Articular chondrocyte of knee joint (primary cell): ENCODE data around the gene SOX5. TPM values are rescaled to one million over a fixed set of nuclear protein-coding genes. Genes with fewer than 3 reads are reported as not detected.

Source experiments
- total RNA-seq: library from RNA; depleted of rRNA; stranded (reverse); fragments of >200 nt; gene quantifications from 2 replicates; pipeline ENCODE4 v1.2.3, GENCODE V29; 2012

SOX5 gene
- 72.3 and 86.2 TPM in 2 replicates for total RNA-seq

DNA sequence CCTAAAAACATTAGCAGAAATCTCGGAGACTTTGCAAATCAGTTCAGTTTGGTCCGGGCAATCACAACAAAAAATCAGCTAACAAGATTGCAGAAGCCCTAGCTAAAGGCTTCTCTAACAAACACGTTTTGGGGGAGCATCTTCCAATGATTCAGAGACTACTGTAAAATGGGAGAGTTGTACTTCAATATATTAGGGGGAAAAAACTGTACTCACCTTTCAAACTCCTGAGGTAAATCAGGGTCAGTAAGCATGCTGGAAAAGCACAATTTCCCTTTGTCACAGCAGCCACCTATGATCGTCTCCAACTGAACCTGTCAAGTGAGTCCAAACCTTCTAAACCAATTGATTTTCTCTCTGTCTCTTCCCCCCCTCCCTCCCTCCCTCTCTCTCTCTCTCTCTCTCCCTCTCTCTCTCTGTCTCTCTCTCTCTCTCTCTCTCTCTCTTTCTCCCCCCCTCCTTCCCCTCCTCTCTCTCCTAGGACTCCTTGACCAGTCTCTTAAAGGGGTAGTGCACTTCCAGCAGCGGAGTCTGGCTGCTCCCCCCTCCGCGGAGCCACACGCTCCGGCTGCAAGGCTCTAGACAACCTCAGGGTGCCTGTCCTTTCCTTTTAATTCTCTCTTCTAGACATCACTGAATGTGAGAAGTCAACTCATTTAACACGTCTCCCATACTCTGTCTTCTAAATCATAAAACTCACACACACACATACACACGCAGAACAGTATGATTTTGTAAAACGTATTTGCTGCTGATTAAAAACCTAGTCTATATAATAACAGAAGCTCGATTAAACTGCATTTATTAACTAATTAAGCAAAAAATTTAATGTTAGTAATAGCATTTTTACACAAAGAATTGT is at the start of gene SOX5:
SOX5 (minus strand) TSS at position 323 of the 862 bp plus-strand sequence; CDS start at position 254, 69 bp downstream.

